ENCODE data around the gene TSC22D2. TPM values are rescaled to one million over a fixed set of nuclear protein-coding genes. Genes with fewer than 3 reads are reported as not detected.

Gene TSC22D2
- total and polyA plus RNA-seq, 2 donors = 5.3 to 21.5 TPM

DNA sequence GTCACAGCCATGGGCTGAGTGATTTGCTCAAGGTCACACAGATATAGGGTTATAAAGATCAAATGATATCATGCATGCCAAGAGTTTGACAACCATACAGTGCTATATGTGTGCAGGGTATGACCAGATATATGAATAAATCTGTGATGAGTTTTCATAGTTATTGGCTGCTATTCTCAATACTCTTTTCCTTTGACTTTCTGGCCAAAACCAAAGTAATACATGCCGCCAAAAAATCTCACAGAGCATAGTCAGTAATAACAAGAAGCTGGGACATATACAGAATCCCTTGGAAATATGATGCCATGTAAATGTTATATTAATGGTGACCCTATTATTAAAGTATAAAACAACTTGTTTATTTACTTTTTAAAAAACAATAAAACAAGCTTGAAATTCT is 11.6 kb upstream of the TSC22D2 start:
- no peak for DNase-seq (ENCODE audit: low read depth in 6 of 9, low spot score in 9 of 9)
- Histone ChIP-seq H3K27ac (ENCODE audit: low read depth in 1 of 2, low read length in 1 of 2) (no peak overlapping the region), H3K36me3 (ENCODE audit: control insufficient read depth in 2 of 2, insufficient read depth in 2 of 2, low read length in 1 of 2) (no peaks in the 10 kb centered on the region), H3K4me1 (ENCODE audit: control insufficient read depth in 2 of 2, insufficient read depth in 2 of 2, low read length in 2 of 2) (no peaks in the 10 kb centered on the region), H3K9me3 (ENCODE audit: control insufficient read depth in 2 of 2, insufficient read depth in 1 of 2, low read length in 1 of 2) (no peaks in the 10 kb centered on the region), H3K4me3 (ENCODE audit: low read length in 2 of 2) (no peak overlapping the region), H3K27me3 (ENCODE audit: control insufficient read depth in 2 of 2, insufficient read depth in 1 of 2, low read length in 1 of 2) (no peaks in the 10 kb centered on the region)
- 45% methylated on average over 1 of the region's 1 CpG for WGBS

DNA sequence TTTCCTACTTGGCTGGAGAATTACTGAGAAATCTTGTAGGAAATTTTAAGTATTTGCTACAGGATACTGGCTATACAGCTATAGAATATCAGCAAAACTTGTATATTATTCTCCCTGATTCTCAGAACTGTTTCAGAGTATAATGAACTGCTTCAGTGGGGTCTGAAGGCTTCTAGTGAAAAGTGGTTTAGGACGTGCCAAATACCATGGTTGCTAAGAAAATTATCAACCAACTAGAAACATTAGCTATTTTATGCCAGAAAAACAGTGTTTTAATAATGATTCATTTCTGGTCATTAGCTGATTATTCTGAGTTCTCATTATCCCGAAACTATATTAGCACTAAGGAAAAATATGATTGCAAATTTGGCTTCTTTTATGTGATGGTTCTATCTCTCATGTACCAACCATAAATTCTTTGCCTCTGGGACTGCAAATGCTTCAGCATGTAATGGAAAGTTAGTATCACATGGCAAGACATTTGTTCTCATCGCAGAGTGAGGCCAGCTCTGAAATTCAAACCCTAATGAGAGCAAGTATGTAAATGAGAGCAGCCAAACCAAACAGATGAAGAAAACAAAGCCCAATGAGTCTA is 11.0 kb upstream of the TSC22D2 start:
- H3K4me1 ChIP-seq (ENCODE audit: control insufficient read depth in 2 of 2, insufficient read depth in 2 of 2, low read length in 2 of 2) = no peaks in the 10 kb centered on the region
- DNase-seq (ENCODE audit: low read depth in 6 of 9, low spot score in 9 of 9) = no peak
- H3K36me3 ChIP-seq (ENCODE audit: control insufficient read depth in 2 of 2, insufficient read depth in 2 of 2, low read length in 1 of 2) = no peaks in the 10 kb centered on the region
- H3K27ac ChIP-seq (ENCODE audit: low read depth in 1 of 2, low read length in 1 of 2) = no peak overlapping the region
- no peaks in the 10 kb centered on the region for H3K9me3 ChIP-seq (ENCODE audit: control insufficient read depth in 2 of 2, insufficient read depth in 1 of 2, low read length in 1 of 2)
- no peaks in the 10 kb centered on the region for H3K27me3 ChIP-seq (ENCODE audit: control insufficient read depth in 2 of 2, insufficient read depth in 1 of 2, low read length in 1 of 2)
- WGBS = 93% methylated on average over 3 of the region's 3 CpGs
- no peak overlapping the region for H3K4me3 ChIP-seq (ENCODE audit: low read length in 2 of 2)

DNA sequence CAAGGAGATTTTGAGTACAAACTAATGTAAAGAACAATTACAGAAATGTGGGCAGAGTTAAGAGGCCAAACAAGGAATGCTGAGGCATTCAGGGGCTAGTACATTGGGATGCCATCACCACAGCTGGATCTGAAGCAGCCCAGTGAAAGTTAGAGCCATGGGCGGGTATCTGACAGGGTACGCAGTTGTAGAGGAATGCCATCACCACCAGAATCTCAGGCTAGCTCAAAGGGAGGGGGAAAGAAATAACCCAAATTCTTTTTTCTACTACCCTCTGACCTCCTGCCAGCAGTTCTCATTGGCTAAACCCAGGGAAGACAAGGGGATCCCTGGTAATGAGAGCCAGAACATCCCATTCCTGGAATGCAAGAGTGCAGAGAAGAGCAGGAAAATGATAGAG is 9.0 kb upstream of the TSC22D2 start:
- Histone ChIP-seq H3K36me3 (ENCODE audit: control insufficient read depth in 2 of 2, insufficient read depth in 2 of 2, low read length in 1 of 2) (no peaks in the 10 kb centered on the region), H3K4me1 (ENCODE audit: control insufficient read depth in 2 of 2, insufficient read depth in 2 of 2, low read length in 2 of 2) (no peaks in the 10 kb centered on the region), H3K9me3 (ENCODE audit: control insufficient read depth in 2 of 2, insufficient read depth in 1 of 2, low read length in 1 of 2) (no peaks in the 10 kb centered on the region), H3K4me3 (ENCODE audit: low read length in 2 of 2) (no peak overlapping the region), H3K27me3 (ENCODE audit: control insufficient read depth in 2 of 2, insufficient read depth in 1 of 2, low read length in 1 of 2) (no peaks in the 10 kb centered on the region), H3K27ac (ENCODE audit: low read depth in 1 of 2, low read length in 1 of 2) (no peak overlapping the region)
- DNase-seq (ENCODE audit: low read depth in 6 of 9, low spot score in 9 of 9) = no peak
- WGBS = 100% methylated on average over 2 of the region's 2 CpGs

- Histone ChIP-seq H3K4me1 (ENCODE audit: control insufficient read depth in 2 of 2, insufficient read depth in 2 of 2, low read length in 2 of 2) (no peaks in the 10 kb centered on the region), H3K27me3 (ENCODE audit: control insufficient read depth in 2 of 2, insufficient read depth in 1 of 2, low read length in 1 of 2) (no peaks in the 10 kb centered on the region), H3K4me3 (ENCODE audit: low read length in 2 of 2) (no peak overlapping the region), H3K9me3 (ENCODE audit: control insufficient read depth in 2 of 2, insufficient read depth in 1 of 2, low read length in 1 of 2) (no peaks in the 10 kb centered on the region), H3K27ac (ENCODE audit: low read depth in 1 of 2, low read length in 1 of 2) (no peak overlapping the region), H3K36me3 (ENCODE audit: control insufficient read depth in 2 of 2, insufficient read depth in 2 of 2, low read length in 1 of 2) (no peaks in the 10 kb centered on the region)
- 98% methylated on average over 3 of the region's 3 CpGs for WGBS
- DNase-seq (ENCODE audit: low read depth in 6 of 9, low spot score in 9 of 9) = no peak
Measured at GRCh38 chr3:150401285-150401684, 6.8 kb upstream of the TSC22D2 start.

GRCh38 chr3:150402217-150402616 is 5.9 kb upstream of the TSC22D2 start:
- H3K27ac ChIP-seq (ENCODE audit: low read depth in 1 of 2, low read length in 1 of 2) = no peak overlapping the region
- 98% methylated on average over 1 of the region's 1 CpG for whole genome bisulfite sequencing
- no peaks in the 10 kb centered on the region for H3K9me3 ChIP-seq (ENCODE audit: control insufficient read depth in 2 of 2, insufficient read depth in 1 of 2, low read length in 1 of 2)

DNA sequence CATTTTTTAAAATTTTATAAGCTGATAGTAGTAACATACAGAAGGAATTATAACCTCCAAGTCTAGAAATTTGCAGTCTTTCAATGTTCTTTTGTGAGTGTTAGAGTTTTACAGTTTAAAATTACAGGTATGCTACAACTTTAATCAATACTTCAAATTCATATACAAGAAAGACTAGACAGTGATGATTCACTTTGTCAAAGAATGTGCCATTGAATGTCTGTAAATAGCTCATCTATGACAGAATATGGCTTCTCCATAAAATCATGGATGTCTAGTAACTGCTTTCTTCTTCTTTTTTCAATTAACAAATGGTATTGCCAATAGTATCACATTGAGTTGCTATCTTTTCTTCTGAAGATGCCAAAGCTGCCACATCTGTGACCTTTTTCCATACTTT is 4.1 kb upstream of the TSC22D2 start:
- Histone ChIP-seq H3K9me3 (ENCODE audit: control insufficient read depth in 2 of 2, insufficient read depth in 1 of 2, low read length in 1 of 2) (no peaks in the 10 kb centered on the region), H3K36me3 (ENCODE audit: control insufficient read depth in 2 of 2, insufficient read depth in 2 of 2, low read length in 1 of 2) (no peaks in the 10 kb centered on the region), H3K4me1 (ENCODE audit: control insufficient read depth in 2 of 2, insufficient read depth in 2 of 2, low read length in 2 of 2) (peaks cover 2 to 6% of the 10 kb centered on the region in 2 donors), H3K27ac (ENCODE audit: low read depth in 1 of 2, low read length in 1 of 2) (no peak overlapping the region), H3K27me3 (ENCODE audit: control insufficient read depth in 2 of 2, insufficient read depth in 1 of 2, low read length in 1 of 2) (no peaks in the 10 kb centered on the region), H3K4me3 (ENCODE audit: low read length in 2 of 2) (no peak overlapping the region)
- no peak for DNase-seq (ENCODE audit: low read depth in 6 of 9, low spot score in 9 of 9)

More at GRCh38 chr3:150402217-150402616, 5.9 kb upstream of the TSC22D2 start:
- H3K4me1 ChIP-seq (ENCODE audit: control insufficient read depth in 2 of 2, insufficient read depth in 2 of 2, low read length in 2 of 2) = peaks cover under 1 to 2% of the 10 kb centered on the region in 2 donors
- no peaks in the 10 kb centered on the region for H3K36me3 ChIP-seq (ENCODE audit: control insufficient read depth in 2 of 2, insufficient read depth in 2 of 2, low read length in 1 of 2)
- H3K27me3 ChIP-seq (ENCODE audit: control insufficient read depth in 2 of 2, insufficient read depth in 1 of 2, low read length in 1 of 2) = no peaks in the 10 kb centered on the region
- no peak for DNase-seq (ENCODE audit: low read depth in 6 of 9, low spot score in 9 of 9)
- H3K4me3 ChIP-seq (ENCODE audit: low read length in 2 of 2) = no peak overlapping the region

- DNase-seq (ENCODE audit: low read depth in 6 of 9, low spot score in 9 of 9) = peak in 1 of 9 donors; percentile 19
- H3K27ac ChIP-seq (ENCODE audit: low read depth in 1 of 2, low read length in 1 of 2) = peak overlapping the region; percentile 93 to 99
- H3K36me3 ChIP-seq (ENCODE audit: control insufficient read depth in 2 of 2, insufficient read depth in 2 of 2, low read length in 1 of 2) = no peaks in the 10 kb centered on the region
- 44% methylated on average over 12 of the region's 12 CpGs for WGBS
- H3K27me3 ChIP-seq (ENCODE audit: control insufficient read depth in 2 of 2, insufficient read depth in 1 of 2, low read length in 1 of 2) = no peaks in the 10 kb centered on the region
- no peaks in the 10 kb centered on the region for H3K9me3 ChIP-seq (ENCODE audit: control insufficient read depth in 2 of 2, insufficient read depth in 1 of 2, low read length in 1 of 2)
- H3K4me1 ChIP-seq (ENCODE audit: control insufficient read depth in 2 of 2, insufficient read depth in 2 of 2, low read length in 2 of 2) = peaks cover 2 to 6% of the 10 kb centered on the region in 2 donors
- H3K4me3 ChIP-seq (ENCODE audit: low read length in 2 of 2) = peak overlapping the region; percentile 73
Measured at GRCh38 chr3:150407051-150407807, 869 bp upstream of the TSC22D2 start.

DNA sequence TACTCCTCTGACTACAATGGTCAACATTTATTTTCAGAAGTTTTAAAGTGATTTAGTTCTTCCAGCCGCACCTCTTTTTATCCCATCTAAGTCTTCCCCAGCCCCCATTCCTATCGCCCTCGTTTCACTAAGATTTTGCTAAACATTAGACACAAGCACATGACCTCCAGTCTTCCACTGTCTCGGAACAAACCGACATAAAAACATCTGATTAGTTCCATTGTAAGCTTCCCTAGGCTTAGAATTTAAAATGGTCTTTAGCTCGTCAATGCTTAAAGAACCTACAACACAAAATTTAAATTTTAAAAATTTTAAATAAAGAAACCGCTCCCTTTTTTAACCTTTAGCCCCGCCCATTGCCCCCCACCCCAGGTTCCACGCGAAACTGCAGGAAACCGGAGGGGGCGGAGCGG is 284 bp upstream of the TSC22D2 start:
- Histone ChIP-seq H3K9me3 (ENCODE audit: control insufficient read depth in 2 of 2, insufficient read depth in 1 of 2, low read length in 1 of 2) (no peaks in the 10 kb centered on the region), H3K4me3 (ENCODE audit: low read length in 2 of 2) (peak overlapping the region; percentile 73), H3K4me1 (ENCODE audit: control insufficient read depth in 2 of 2, insufficient read depth in 2 of 2, low read length in 2 of 2) (peaks cover 2 to 6% of the 10 kb centered on the region in 2 donors), H3K27ac (ENCODE audit: low read depth in 1 of 2, low read length in 1 of 2) (peak overlapping the region; percentile 93 to 99), H3K36me3 (ENCODE audit: control insufficient read depth in 2 of 2, insufficient read depth in 2 of 2, low read length in 1 of 2) (no peaks in the 10 kb centered on the region), H3K27me3 (ENCODE audit: control insufficient read depth in 2 of 2, insufficient read depth in 1 of 2, low read length in 1 of 2) (no peaks in the 10 kb centered on the region)
- under 1% methylated on average over 13 of the region's 13 CpGs for WGBS
- DNase-seq (ENCODE audit: low read depth in 6 of 9, low spot score in 9 of 9) = peak in 1 of 9 donors; percentile 92

DNA sequence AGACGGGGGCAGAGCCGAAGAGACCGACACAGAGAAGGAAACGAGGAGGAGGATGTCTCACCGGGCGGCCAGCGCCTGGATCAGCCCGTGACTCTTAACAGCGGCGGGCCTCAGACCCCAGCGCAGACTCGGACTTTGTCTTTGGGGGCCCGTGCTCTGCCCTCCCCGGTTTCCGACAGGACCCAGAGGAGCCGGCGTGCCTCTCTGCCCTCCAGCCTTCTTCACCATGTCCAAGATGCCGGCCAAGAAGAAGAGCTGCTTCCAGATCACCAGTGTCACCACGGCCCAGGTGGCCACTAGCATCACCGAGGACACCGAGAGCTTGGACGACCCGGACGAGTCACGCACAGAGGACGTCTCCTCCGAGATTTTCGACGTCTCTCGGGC is 1.0 kb downstream of the TSC22D2 start:
- H3K4me1 ChIP-seq (ENCODE audit: control insufficient read depth in 2 of 2, insufficient read depth in 2 of 2, low read length in 2 of 2) = peaks cover 2 to 6% of the 10 kb centered on the region in 2 donors
- no peak for DNase-seq (ENCODE audit: low read depth in 6 of 9, low spot score in 9 of 9)

More for the DNA sequence above, 1.0 kb downstream of the TSC22D2 start:
- Histone ChIP-seq H3K27me3 (ENCODE audit: control insufficient read depth in 2 of 2, insufficient read depth in 1 of 2, low read length in 1 of 2) (no peaks in the 10 kb centered on the region), H3K27ac (ENCODE audit: low read depth in 1 of 2, low read length in 1 of 2) (peak overlapping the region; percentile 99), H3K4me3 (ENCODE audit: low read length in 2 of 2) (peak overlapping the region; percentile 73), H3K9me3 (ENCODE audit: control insufficient read depth in 2 of 2, insufficient read depth in 1 of 2, low read length in 1 of 2) (no peaks in the 10 kb centered on the region), H3K36me3 (ENCODE audit: control insufficient read depth in 2 of 2, insufficient read depth in 2 of 2, low read length in 1 of 2) (no peaks in the 10 kb centered on the region)
- under 1% methylated on average over 30 of the region's 30 CpGs for WGBS
